GM12801 (cell line): ENCODE results near the gene FMO2.

Experiments used
- TF ChIP-seq, protein P1 (sequence below): IDR thresholded peaks from one replicate; pipeline ENCODE4 v1.5.1; 2011; ENCODE audit warnings: control low read depth; ENCODE audit not compliant: insufficient read length; ENCODE audit errors: extremely low read depth

Gene FMO2

DNA sequence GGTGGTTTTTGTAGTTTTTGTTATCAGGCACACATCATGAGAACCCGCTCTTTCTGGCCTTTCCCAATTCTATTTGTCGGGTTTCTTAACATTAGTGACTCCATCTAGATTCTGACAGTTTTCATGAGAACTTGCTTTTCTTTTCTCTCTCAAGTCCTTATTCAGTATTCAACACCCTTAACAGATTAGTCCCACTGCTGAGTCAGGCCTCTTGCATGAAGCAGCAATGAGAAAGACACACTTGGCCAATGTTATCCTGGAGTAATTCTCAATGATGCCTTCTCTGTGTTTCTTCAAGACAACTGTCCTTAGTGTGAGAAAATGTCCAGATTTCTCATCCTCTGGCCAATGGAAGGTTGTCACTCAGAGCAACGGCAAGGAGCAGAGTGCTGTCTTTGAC is 11.3 kb downstream of the FMO2 start:
- TF ChIP-seq, protein P1, sequence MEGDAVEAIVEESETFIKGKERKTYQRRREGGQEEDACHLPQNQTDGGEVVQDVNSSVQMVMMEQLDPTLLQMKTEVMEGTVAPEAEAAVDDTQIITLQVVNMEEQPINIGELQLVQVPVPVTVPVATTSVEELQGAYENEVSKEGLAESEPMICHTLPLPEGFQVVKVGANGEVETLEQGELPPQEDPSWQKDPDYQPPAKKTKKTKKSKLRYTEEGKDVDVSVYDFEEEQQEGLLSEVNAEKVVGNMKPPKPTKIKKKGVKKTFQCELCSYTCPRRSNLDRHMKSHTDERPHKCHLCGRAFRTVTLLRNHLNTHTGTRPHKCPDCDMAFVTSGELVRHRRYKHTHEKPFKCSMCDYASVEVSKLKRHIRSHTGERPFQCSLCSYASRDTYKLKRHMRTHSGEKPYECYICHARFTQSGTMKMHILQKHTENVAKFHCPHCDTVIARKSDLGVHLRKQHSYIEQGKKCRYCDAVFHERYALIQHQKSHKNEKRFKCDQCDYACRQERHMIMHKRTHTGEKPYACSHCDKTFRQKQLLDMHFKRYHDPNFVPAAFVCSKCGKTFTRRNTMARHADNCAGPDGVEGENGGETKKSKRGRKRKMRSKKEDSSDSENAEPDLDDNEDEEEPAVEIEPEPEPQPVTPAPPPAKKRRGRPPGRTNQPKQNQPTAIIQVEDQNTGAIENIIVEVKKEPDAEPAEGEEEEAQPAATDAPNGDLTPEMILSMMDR, result no peak

DNA sequence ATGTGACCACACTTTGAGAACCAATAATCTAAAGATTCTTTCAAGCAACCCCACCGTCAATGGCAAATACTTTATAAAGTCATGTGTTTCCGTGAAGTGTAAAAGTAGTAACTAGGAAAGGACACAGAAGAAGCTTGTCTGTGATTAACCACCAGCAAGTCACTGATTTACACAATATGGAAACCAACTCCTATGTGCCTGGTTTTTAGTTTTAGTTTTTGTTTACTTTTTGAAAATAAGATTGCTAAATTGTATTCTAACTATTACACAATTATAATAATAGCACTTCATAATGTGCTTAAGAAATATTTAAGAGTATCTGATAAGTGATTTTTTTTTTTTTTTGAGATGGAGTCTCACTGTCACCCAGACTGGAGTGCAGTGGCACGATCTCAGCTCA is 13.0 kb downstream of the FMO2 start:
- TF ChIP-seq, protein P1, result no peak

DNA sequence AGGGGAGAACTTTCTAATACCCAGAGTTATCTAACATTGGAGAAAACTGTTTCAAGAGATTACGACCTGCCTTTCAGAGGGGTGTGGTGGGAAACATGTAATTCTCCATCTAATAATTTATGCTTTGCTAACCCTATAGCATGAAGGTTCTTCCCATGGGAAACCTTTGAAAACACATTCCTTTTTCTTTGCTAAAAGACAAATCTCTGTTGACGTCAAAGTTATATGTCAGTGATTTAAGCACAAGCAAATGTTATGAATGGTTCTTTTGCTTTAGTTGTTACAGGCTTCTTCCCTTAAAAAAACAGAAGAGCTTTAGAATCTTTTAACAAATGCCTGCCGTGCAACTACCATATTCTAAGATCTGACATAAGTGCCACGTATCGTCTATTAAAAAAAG is 19.2 kb downstream of the FMO2 start:
- TF ChIP-seq, protein P1, result no peak

DNA sequence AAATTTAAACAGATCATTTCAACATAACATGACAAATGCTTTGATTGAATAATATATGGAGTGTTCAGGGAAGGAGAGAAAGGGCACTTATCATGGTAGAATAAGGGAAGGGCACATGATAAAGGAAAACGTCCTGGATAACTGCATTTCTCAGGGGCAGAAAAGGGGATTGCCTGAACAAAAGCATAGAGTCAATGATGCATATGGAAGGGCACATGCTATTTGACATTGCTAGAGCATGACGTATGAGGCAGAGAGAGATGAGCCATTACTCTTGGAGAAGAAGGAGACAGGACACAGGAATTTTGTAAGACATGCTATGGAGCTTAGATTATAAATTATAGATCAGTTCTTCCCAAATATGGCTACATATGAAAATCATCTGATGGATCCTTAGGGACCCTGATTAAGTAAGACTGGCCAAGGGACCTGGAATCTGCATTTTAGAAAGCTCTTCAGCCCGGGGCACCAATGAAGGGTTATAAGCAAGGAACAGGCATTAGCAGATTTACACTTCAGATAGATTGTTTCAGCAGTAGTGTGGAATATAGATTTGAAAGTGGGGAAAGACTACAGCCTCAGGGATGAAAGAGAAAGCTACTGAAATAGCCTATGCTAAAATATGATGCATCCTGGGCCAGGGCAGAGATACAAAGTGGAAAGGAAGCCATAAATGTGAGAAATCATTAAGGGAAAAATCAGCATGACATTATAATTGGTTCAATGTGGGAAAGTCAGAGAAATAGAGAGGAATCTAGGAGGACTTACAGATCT is 21.3 kb downstream of the FMO2 start:
- TF ChIP-seq, protein P1, result no peak

DNA sequence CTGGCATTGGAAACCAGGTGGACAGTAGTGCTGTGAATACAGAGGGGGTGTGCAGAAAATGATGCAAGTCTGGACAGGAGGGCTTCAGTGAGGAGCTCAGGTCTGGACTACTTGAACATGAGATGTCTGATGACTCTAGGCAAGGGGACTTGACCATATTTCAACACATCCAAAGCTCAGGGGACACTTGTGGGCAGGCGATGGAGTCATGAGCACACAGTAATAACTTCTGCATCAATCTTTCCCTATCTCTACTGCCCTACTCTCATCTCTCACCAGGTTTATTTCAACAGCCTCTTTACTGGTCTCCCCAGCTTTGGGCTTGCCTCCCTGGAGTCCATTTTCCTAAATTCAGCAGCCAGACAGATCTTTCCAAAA is 21.9 kb downstream of the FMO2 start:
- TF ChIP-seq, protein P1, result no peak

DNA sequence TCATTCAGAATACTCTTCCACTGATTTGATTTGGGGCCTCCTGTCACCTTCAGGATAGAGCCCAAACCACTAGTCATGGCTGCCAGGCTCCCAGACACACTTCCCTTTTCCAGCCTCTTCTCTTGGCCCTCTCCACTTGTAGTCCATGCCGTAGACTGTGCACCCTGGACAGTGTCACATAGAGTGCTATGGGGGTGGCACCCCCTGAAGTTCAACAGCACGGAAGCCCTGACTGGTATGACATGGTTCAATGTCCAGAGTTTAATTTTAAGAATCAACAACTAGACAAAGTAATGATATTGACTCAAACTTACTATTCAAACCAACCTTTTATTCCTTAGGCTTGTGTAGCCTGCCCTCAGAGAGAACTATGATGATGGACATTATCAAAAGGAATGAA is 22.3 kb downstream of the FMO2 start:
- TF ChIP-seq, protein P1, result no peak

DNA sequence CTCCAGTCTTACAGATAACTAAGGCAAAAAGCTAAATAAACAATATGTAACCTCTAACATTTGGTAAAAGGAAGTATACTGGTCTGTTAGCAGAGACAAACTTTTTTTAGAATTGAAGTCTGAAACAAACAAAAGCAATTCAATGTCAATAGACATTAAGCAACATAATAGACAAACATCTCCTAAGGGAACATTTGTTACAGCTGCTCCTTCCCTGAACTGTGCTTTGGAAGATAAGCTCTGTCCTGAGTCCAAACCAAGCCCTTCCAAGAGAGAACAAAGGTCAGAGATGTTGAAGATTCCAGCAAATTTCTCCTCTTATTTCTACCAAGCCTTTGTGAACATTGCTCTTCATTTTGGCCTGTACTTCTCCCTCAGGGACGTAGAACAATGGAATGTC is 25.3 kb downstream of the FMO2 start:
- TF ChIP-seq, protein P1, result no peak
